ENCODE data around the gene RTN3. TPM values are rescaled to one million over a fixed set of nuclear protein-coding genes. Genes with fewer than 3 reads are reported as not detected.
A peak's percentile ranks its signal among the peaks of the same experiment; 100 is the strongest.

Gene RTN3
- total RNA-seq, 1 donor from 2014 or later = 140 TPM

DNA sequence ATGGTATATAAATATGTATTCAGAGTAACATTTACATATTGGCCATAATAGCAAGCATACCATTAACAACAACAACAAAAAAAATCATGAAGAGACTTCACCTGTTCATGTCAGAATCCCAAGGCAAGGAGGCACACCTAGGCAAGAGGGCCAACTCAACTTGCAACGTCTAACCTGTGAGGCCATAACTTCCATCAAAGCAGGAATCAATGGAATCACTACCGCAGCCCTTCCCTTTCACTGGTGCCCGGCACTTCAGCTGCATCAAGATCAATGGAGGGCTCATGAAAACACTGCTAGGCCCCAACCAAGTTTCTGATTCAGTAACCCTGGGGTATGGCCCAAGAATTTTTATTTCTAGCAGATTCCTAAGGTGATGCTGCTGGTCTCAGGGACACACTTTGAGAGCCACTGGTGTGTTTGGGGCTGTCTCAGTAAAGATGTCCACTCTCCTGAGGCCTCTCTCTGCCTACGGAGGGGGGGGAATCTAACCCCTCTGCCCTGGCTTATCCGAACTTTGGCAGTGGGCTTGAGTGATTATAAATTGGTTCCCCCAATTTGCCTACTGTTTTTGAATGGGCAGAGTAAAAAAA lies 79.3 kb downstream of the RTN3 start:
- ATAC-seq (no peak), DNase-seq (no peak)
- Histone ChIP-seq H3K27me3 (ENCODE audit: low read depth) (no peaks in the 10 kb centered on the region), H3K4me1 (no peaks in the 10 kb centered on the region), H3K4me3 (no peak overlapping the region), H3K27ac (no peak overlapping the region), H3K9me3 (no peaks in the 10 kb centered on the region), H3K36me3 (peaks cover 39% of the 10 kb centered on the region)
- TF ChIP-seq, protein P1, sequence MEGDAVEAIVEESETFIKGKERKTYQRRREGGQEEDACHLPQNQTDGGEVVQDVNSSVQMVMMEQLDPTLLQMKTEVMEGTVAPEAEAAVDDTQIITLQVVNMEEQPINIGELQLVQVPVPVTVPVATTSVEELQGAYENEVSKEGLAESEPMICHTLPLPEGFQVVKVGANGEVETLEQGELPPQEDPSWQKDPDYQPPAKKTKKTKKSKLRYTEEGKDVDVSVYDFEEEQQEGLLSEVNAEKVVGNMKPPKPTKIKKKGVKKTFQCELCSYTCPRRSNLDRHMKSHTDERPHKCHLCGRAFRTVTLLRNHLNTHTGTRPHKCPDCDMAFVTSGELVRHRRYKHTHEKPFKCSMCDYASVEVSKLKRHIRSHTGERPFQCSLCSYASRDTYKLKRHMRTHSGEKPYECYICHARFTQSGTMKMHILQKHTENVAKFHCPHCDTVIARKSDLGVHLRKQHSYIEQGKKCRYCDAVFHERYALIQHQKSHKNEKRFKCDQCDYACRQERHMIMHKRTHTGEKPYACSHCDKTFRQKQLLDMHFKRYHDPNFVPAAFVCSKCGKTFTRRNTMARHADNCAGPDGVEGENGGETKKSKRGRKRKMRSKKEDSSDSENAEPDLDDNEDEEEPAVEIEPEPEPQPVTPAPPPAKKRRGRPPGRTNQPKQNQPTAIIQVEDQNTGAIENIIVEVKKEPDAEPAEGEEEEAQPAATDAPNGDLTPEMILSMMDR (IDR thresholded peaks at IDR 0.05) = no peak
- intact Hi-C loops (cut with DNase I) = no loop called here

DNA sequence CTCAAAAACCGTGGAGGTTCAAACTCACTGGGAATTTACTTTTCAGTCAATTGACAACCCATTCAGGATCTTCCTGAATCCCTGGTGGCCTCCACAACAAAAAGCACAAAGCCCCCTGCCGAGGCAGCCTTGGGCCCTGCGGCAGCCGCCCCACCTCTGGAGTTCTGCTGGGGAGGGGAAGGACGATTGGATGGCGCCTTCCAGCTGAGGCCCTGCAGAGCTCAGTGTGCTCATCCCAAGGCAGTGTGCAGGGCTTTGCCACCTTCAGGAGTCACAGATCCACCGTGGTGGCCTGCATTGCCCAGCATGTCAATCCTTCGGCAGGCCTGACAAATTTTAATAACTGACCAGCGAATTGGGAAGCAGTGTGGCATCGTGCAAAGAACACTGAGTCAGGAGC lies 79.9 kb downstream of the RTN3 start:
- H3K4me1 ChIP-seq = no peaks in the 10 kb centered on the region
- no peak for DNase-seq
- no peak for ATAC-seq
- H3K27ac ChIP-seq = no peak overlapping the region
- TF ChIP-seq, protein P1 (IDR thresholded peaks at IDR 0.05) = no peak
- H3K36me3 ChIP-seq = peaks cover 33% of the 10 kb centered on the region
- H3K27me3 ChIP-seq (ENCODE audit: low read depth) = no peaks in the 10 kb centered on the region
- intact Hi-C loops (cut with DNase I) = no loop called here
- no peaks in the 10 kb centered on the region for H3K9me3 ChIP-seq
- H3K4me3 ChIP-seq = no peak overlapping the region

DNA sequence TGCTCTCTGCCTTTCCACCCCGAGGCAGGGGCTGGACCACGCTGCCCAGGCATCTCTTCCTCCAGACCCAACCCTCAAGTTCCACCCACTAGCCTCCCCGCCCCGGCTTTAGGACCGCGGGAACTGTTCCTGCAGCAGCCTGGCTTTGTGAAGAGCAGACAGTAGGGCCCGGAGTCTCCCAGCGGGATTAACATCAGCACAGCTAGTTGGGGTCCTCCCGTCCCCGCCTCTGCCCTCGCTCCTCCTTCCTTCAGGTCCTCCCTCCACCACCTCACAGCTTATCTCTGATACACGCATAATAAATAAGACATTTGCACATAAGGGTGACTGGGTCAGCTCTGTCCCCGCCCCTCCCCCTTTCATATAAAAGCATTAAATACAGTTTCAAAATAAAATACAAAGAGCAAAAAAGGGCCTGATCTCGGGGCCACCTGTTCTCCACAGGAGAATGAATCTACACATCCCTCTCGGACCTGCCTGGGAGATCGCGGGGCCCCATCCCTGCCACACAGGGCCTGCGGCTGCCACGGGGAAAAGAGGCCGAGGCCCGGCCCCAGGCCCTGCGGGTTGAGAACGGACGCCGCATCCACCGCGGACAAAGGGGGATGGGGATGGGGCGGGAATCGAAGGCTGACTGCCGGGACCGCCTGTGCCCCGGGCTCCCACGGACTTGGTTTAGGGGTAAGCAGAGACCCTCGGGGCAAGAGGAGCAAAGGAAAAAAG lies 80.8 kb downstream of the RTN3 start:
- ATAC-seq (no peak), DNase-seq (no peak)
- TF ChIP-seq, protein P1 (IDR thresholded peaks at IDR 0.05) = no peak
- H3K36me3 ChIP-seq = peaks cover 24% of the 10 kb centered on the region
- H3K27ac ChIP-seq = no peak overlapping the region
- peaks cover 8% of the 10 kb centered on the region for H3K4me1 ChIP-seq
- peak overlapping the region; percentile 40 for H3K4me3 ChIP-seq
- H3K27me3 ChIP-seq (ENCODE audit: low read depth) = no peaks in the 10 kb centered on the region
- intact Hi-C loops (cut with DNase I) = no loop called here
- H3K9me3 ChIP-seq = no peaks in the 10 kb centered on the region

DNA sequence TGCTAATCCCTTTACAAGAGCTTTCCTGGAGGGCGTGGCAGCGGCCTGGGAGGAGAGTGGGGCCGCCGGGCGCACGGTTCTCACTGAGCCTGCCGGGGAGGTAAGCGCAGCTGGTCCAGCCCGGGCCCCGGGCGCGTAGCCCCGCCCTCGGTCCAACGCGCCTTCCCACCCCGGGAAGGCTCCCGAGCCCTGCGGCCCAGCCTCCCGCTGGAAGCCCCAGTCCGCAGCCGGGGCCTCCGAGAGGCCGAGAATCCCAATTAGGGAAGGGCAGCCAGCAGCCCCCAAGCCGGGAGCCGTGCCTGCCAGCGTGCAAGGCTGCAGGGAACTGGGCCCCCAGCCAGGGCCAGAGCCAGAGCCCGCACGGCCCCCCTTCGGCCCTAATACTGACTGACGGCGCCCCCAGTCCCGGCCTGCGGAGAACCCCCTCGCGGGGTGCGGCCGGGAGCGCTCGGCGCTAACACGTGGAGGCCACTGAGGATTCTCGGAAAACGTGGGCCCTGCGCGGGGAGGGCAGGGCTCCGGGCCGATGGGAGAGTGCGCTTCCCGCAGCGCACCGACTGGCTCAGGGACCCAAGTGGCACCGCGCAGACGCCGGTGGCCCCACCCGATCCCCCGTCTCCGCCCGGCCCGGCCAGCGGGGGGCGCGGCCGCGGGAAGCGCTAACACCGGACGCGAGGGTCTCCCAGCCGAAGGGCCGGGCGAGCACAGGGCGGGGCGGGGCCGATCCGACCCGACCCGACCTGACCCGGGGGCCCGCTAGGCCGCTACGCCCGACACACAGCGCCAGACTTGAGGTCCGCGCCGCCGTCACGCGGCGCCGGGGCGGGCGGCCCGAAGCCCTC lies 81.6 kb downstream of the RTN3 start:
- Histone ChIP-seq H3K27me3 (ENCODE audit: low read depth) (no peaks in the 10 kb centered on the region), H3K4me1 (peaks cover 9% of the 10 kb centered on the region), H3K27ac (no peak overlapping the region), H3K36me3 (peaks cover 16% of the 10 kb centered on the region), H3K4me3 (peak overlapping the region; percentile 40), H3K9me3 (no peaks in the 10 kb centered on the region)
- ATAC-seq (peak; percentile 37 to 38), DNase-seq (no peak)
- intact Hi-C loops (cut with DNase I) = no loop called here
- TF ChIP-seq, protein P1 (IDR thresholded peaks at IDR 0.05) = no peak

DNA sequence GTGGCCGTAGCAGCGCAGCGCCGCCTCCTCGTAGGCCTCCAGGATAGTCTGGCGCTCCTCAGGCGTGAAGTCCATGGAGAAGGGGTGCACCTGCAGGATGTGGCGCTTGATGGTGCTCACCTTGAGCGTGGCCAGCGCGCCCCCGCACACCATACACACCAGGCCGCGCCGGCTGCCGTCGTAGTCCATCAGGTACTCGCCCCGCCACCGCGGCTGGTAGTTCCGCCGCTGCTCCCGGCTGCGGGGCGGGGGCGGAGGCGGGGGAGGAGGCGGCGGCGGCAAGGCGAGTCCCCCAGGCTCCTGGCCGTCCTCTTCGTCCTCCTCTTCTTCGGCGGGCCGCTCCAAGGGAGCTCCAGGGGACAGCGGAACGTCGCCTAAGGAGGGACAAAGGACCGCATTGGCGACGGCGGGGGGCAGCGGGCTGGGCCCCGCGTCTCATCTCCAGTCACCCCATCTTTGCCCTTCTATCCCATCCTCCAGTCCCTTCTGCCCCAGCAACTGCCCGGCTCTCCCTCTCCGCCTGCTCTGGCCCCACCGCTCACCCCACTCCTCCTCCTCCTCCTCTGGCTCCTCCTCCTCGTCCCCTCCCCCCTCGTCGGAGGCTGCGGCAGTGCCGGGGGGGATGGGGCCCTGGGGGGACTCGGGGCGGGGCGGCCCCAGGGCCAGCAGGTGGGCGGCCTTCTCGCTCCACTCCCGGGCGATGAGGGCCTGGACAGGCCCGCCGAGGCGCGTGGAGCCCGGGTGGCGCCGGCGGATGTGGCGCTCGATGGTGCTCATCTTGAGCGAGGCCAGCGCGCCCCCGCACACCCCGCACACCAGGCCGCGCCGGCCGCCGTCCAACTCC lies 82.4 kb downstream of the RTN3 start:
- Histone ChIP-seq H3K27me3 (ENCODE audit: low read depth) (no peaks in the 10 kb centered on the region), H3K4me3 (peak overlapping the region; percentile 40), H3K27ac (no peak overlapping the region), H3K36me3 (peaks cover 7% of the 10 kb centered on the region), H3K9me3 (no peaks in the 10 kb centered on the region), H3K4me1 (peaks cover 9% of the 10 kb centered on the region)
- DNase-seq (no peak), ATAC-seq (no peak)
- intact Hi-C loops (cut with DNase I) = no loop called here
- TF ChIP-seq, protein P1 (IDR thresholded peaks at IDR 0.05) = no peak

All from lower lobe of right lung (tissue), 2 donors.